Measurements from ENCODE around the gene PGAM5.

DNA sequence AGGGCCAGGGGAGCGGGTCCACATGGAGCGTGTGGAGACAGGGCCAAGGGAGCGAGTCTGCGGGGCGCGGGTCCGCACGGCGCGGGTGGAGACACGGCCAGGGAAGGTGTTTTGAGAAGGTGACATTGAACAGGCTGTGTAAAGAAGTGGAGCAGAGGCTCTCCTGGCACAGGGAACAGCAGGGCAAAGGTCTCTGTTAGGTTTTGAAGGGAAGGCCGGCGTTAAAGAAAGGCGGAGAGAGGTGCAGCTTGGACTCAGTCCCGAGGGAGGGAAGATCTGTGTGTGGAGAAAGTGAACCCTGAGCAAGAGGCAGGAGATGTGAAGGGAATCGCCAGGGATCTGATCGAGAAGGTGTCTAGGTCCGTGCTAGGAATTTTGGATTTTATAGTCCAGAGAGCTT, 21.4 kb upstream of the PGAM5 start:
- TF ChIP-seq, protein P1, sequence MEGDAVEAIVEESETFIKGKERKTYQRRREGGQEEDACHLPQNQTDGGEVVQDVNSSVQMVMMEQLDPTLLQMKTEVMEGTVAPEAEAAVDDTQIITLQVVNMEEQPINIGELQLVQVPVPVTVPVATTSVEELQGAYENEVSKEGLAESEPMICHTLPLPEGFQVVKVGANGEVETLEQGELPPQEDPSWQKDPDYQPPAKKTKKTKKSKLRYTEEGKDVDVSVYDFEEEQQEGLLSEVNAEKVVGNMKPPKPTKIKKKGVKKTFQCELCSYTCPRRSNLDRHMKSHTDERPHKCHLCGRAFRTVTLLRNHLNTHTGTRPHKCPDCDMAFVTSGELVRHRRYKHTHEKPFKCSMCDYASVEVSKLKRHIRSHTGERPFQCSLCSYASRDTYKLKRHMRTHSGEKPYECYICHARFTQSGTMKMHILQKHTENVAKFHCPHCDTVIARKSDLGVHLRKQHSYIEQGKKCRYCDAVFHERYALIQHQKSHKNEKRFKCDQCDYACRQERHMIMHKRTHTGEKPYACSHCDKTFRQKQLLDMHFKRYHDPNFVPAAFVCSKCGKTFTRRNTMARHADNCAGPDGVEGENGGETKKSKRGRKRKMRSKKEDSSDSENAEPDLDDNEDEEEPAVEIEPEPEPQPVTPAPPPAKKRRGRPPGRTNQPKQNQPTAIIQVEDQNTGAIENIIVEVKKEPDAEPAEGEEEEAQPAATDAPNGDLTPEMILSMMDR (IDR thresholded peaks at IDR 0.05), result no peak
- TF ChIP-seq ZFX (IDR thresholded peaks at IDR 0.05; ENCODE audit: borderline replicate concordance), result no peak
